A549 (cell line): Measurements from ENCODE around the gene RSPH6A. TPM values are rescaled to one million over a fixed set of nuclear protein-coding genes. Genes with fewer than 3 reads are reported as not detected.

ENCODE experiments used
- ATAC-seq, 2 experiments: fragments of 200-7000 bp in 1 of 2; fragments of >200 bp in 1 of 2; cut with Nextera tagmentation in 1 of 2; cut with Tn5 transposase in 1 of 2; 3 replicates each; pipeline versions ENCODE4 v1.8.0 to v1.9.1; 2018 to 2020; ENCODE audit warnings: mild to moderate bottlenecking in 1 of 2, moderate library complexity in 1 of 2
- CTCF ChIA-PET: fragments of 300-600 bp; sonication (Branson Sonifier 250); formaldehyde crosslinking; extraction: SDS; loops from one replicate; lab custom pipeline; 2021; ENCODE audit warnings: antibody characterized with exemption, inconsistent platforms; lab: Yijun Ruan, JAX
- POLR2A ChIA-PET: fragments of 350-600 bp; formaldehyde crosslinking; extraction: SDS; loops from one replicate; lab custom pipeline; 2021; ENCODE audit warnings: antibody characterized with exemption, inconsistent platforms; lab: Yijun Ruan, JAX
- DNase-seq, 2 experiments: peaks; one replicate each; pipeline versions ENCODE4 v3.0.0 to v3.0.0-alpha.2; 2011 to 2016; ENCODE audit warnings: low read depth in 1 of 2, low spot score in 1 of 2
- FAIRE-seq: peaks from 2 replicates; lab custom pipeline; 2011; peaks lifted over from hg19 to GRCh38; lab: Jason Lieb, UNC
- H3K27ac ChIP-seq, 2 experiments: fragments of >200 bp; sonication (Bioruptor Twin); formaldehyde crosslinking; 3 replicates each; pipeline ENCODE4 v1.5.1; 2016 to 2017
- H3K4me1 ChIP-seq: fragments of >200 bp; sonication (Bioruptor Twin); formaldehyde crosslinking; 3 replicates; pipeline ENCODE4 v1.6.1; 2016
- H3K4me2 ChIP-seq: fragments of >200 bp; sonication (Bioruptor Twin); formaldehyde crosslinking; 3 replicates; pipeline ENCODE4 v1.6.1; 2016
- H3K4me3 ChIP-seq: fragments of >200 bp; sonication (Bioruptor Twin); formaldehyde crosslinking; 3 replicates; pipeline ENCODE4 v1.5.1; 2016
- H3K9me3 ChIP-seq: fragments of >200 bp; sonication (Bioruptor Twin); formaldehyde crosslinking; 3 replicates; pipeline ENCODE4 v1.6.1; 2016
- BHLHE40 ChIP-seq: IDR thresholded peaks from 2 replicates; pipeline ENCODE4 v1.6.1; 2012; ENCODE audit warnings: low read depth, low read length, inconsistent platforms
- CBX8 ChIP-seq: fragments of 200-600 bp; sonication (generic); IDR thresholded peaks from 2 replicates; pipeline ENCODE4 v1.6.1; 2016
- CHD4 ChIP-seq: fragments of 200-600 bp; sonication (generic); IDR thresholded peaks from 2 replicates; pipeline ENCODE4 v1.6.1; 2016; ENCODE audit warnings: antibody characterized with exemption, mild to moderate bottlenecking, borderline replicate concordance
- E2F6 ChIP-seq: IDR thresholded peaks from 2 replicates; pipeline ENCODE4 v1.6.1; 2012; ENCODE audit warnings: low read depth, borderline replicate concordance
- EHMT2 ChIP-seq: fragments of 200-600 bp; sonication (generic); IDR thresholded peaks from 2 replicates; pipeline ENCODE4 v1.6.1; 2016; ENCODE audit warnings: antibody characterized with exemption, low read depth, mild to moderate bottlenecking, moderate library complexity
- GATA3 ChIP-seq: IDR thresholded peaks from 2 replicates; pipeline ENCODE4 v1.6.1; 2012; ENCODE audit warnings: borderline replicate concordance
- KDM5A ChIP-seq: fragments of 200-600 bp; sonication (generic); IDR thresholded peaks from 2 replicates; pipeline ENCODE4 v1.6.1; 2016; ENCODE audit warnings: antibody characterized with exemption, mild to moderate bottlenecking
- MAX ChIP-seq: IDR thresholded peaks from 2 replicates; pipeline ENCODE4 v1.6.1; 2012
- MAZ ChIP-seq: fragments of 150-350 bp; IDR thresholded peaks from 2 replicates; pipeline ENCODE4 v1.6.1; 2014; ENCODE audit warnings: antibody characterized with exemption, low read depth, low read length, borderline replicate concordance
- MYC ChIP-seq: IDR thresholded peaks from 2 replicates; pipeline ENCODE4 v1.6.1; 2012; ENCODE audit warnings: mild to moderate bottlenecking, inconsistent platforms, low read length, improper control_type of control experiment, borderline replicate concordance
- NFE2L2 ChIP-seq: fragments of 150-350 bp; conservative IDR thresholded peaks from 2 replicates; pipeline ENCODE4 v1.6.1; 2014; ENCODE audit warnings: low read length
- NR3C1 ChIP-seq: fragments of >200 bp; sonication (Bioruptor Twin); formaldehyde crosslinking; IDR thresholded peaks from 3 replicates; pipeline ENCODE4 v1.6.1; 2017
- PBX3 ChIP-seq: IDR thresholded peaks from 2 replicates; pipeline ENCODE4 v1.6.1; 2012
- RARB ChIP-seq: fragments of 250-450 bp; sonication (Bioruptor Pico); IDR thresholded peaks from 2 replicates; pipeline ENCODE4 v1.8.0; 2021; ENCODE audit warnings: mild to moderate bottlenecking, moderate library complexity
- REST ChIP-seq: fragments of 200-600 bp; sonication (generic); IDR thresholded peaks from 2 replicates; pipeline ENCODE4 v1.6.1; 2016; ENCODE audit warnings: antibody characterized with exemption, mild to moderate bottlenecking, moderate library complexity
- RFX5 ChIP-seq: fragments of 450-650 bp; IDR thresholded peaks from 2 replicates; pipeline ENCODE4 v1.7.1; 2014; ENCODE audit warnings: antibody characterized with exemption, mild to moderate bottlenecking, moderate library complexity
- SMC3 ChIP-seq: fragments of >200 bp; sonication (Bioruptor Twin); formaldehyde crosslinking; IDR thresholded peaks from 3 replicates; pipeline ENCODE4 v1.6.1; 2018; ENCODE audit warnings: inconsistent platforms
- SREBF2 ChIP-seq: fragments of 450-650 bp; IDR thresholded peaks from 2 replicates; pipeline ENCODE4 v1.6.1; 2014; ENCODE audit warnings: mild to moderate bottlenecking, moderate library complexity
- TFCP2L1 ChIP-seq: fragments of 250-450 bp; sonication (Bioruptor Pico); IDR thresholded peaks from 2 replicates; pipeline ENCODE4 v1.5.0; 2021; ENCODE audit warnings: mild to moderate bottlenecking
- WGBS: methylation state at CpG from one replicate; pipeline ENCODE4 v1.1.6; 2017; ENCODE audit errors: missing lambda C conversion rate; 5-methylcytosine and 5-hydroxymethylcytosine counted together
- polyA minus RNA-seq: library from RNA; depleted of rRNA, polyadenylated mRNA; stranded (reverse); fragments of >200 nt; gene quantifications from 2 replicates; pipeline ENCODE4 v1.2.3, GENCODE V29; 2011; rRNA and poly(A)+ RNA removed
- polyA plus RNA-seq, 4 experiments: library from polyadenylated mRNA; depleted of rRNA in 3 of 4; stranded (reverse); fragments of >200 nt; fragmentation: RNase III in 1 of 4; extraction: RNeasy Plus Mini Kit Qiagen cat#74134 plus additional on column Dnase treatment in 1 of 4; gene quantifications; 2 replicates in 3 of 4; 3 replicates in 1 of 4; pipeline ENCODE4 v1.2.3, GENCODE V29; 2011 to 2017

Gene RSPH6A
- polyA plus RNA-seq (2011; rRNA removed) (0.04 TPM in 1 of 2 replicates, not detected in the other), polyA plus RNA-seq (2017; fragmentation: RNase III; extraction: RNeasy Plus Mini Kit Qiagen cat#74134 plus additional on column Dnase treatment) (0.04 TPM in 1 of 3 replicates, not detected in the others), polyA minus RNA-seq (0.24 TPM in 1 of 2 replicates, not detected in the other)
- 0.03 TPM in 1 of 2 replicates, not detected in the other for polyA plus RNA-seq (2012; cell fraction: cytosol; rRNA removed)
- 0.09 and 0.13 TPM in 2 replicates for polyA plus RNA-seq (2012; cell fraction: nucleus; rRNA removed)

- Histone ChIP-seq H3K27ac (no peak within 1 kb of the TSS), H3K4me1 (peaks cover 17% of the 10 kb centered on the region), H3K4me2 (no peak within 1 kb of the TSS), H3K4me3 (no peak within 1 kb of the TSS), H3K9me3 (no peaks in the 10 kb centered on the region)
- DNase-seq = no peak
- ChIA-PET POLR2A (interaction anchor here (1.0 to 1.5 kb wide), 2 partner anchors 22 to 44 kb away, joined by 3 to 4 read pairs; partner anchors contain the start of gene DMWD), CTCF (interaction anchor here (0.5 to 74.3 kb wide), 6 partner anchors 7 to 263 kb away, joined by 3 to 2204 read pairs (median 78); partner anchors contain the start of genes DMPK, DMWD, IRF2BP1 and RSPH6A)
- no peak for TF ChIP-seq EHMT2
- TF ChIP-seq SMC3 = no peak
- no peak for TF ChIP-seq KDM5A
- TF ChIP-seq CHD4 = no peak
- no peak for TF ChIP-seq RARB (CRISPR knock-in tag)
- no peak for TF ChIP-seq NR3C1
- no peak for TF ChIP-seq BHLHE40
- no peak for TF ChIP-seq GATA3
- no peak for TF ChIP-seq TFCP2L1 (CRISPR knock-in tag)
- TF ChIP-seq E2F6 = no peak
- no peak for TF ChIP-seq MAZ
- no peak for TF ChIP-seq PBX3
- TF ChIP-seq REST = no peak
- ATAC-seq = no peak
- FAIRE-seq = no peak
- 95% methylated on average over 40 of the region's 40 CpGs for WGBS
Observed at GRCh38 chr19:45814851-45815480, at the start of gene RSPH6A. TSS of gene RSPH6A (minus strand) at chr19:45815308. CDS start at chr19:45815176, 132 bp downstream.

- Histone ChIP-seq H3K27ac (peak overlapping the region; percentile 74 to 88), H3K4me3 (peak overlapping the region; percentile 71), H3K4me1 (peaks cover 25% of the 10 kb centered on the region), H3K4me2 (peak overlapping the region; percentile 89), H3K9me3 (no peaks in the 10 kb centered on the region)
- ChIA-PET POLR2A (interaction anchor here (0.5 to 2.7 kb wide), 5 partner anchors 16 to 435 kb away, joined by 3 to 30 read pairs (median 5); partner anchors contain the start of gene IRF2BP1), CTCF (interaction anchor here (0.6 to 11.3 kb wide), 33 partner anchors 8 to 531 kb away, joined by 3 to 315 read pairs (median 6); partner anchors contain the start of genes IRF2BP1, MYPOP and SIX5)
- TF ChIP-seq KDM5A (no peak), SREBF2 (no peak), NFE2L2 (no peak), RFX5 (no peak), MAX (no peak), CBX8 (no peak), RARB (CRISPR knock-in tag) (no peak), MYC (no peak)
- no peak for ATAC-seq
- FAIRE-seq = no peak
- no peak for DNase-seq
- WGBS = 83% methylated on average over 12 of the region's 12 CpGs
Observed at GRCh38 chr19:45864629-45865082, 49.5 kb upstream of the RSPH6A start.
